Measurements from ENCODE around the gene NTNG1.
A peak's percentile ranks its signal among the peaks of the same experiment; 100 is the strongest.

NTNG1 gene

DNA sequence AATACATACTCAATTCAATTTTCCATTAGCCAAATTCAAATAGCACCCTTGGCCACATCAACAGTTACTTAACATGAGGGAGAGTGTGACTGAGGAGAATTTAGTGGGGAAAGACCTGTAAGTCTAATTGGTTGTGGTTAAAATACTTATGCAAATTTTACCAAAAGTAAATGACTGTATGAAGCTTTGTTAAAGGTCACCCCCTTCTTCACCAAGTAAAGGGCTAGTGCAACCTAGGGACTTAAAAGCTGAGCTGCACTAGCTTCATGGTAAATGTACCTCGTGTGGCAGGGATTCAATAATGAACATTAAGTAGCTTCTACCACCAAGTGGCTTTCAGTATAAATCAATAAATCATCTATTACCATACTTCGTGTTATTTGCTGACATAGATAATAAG lies 372.0 kb downstream of the NTNG1 start:
- no peak overlapping the region for H3K4me3 ChIP-seq (ENCODE audit: low read length)
- no peak for DNase-seq (ENCODE audit: low read depth, low spot score)

DNA sequence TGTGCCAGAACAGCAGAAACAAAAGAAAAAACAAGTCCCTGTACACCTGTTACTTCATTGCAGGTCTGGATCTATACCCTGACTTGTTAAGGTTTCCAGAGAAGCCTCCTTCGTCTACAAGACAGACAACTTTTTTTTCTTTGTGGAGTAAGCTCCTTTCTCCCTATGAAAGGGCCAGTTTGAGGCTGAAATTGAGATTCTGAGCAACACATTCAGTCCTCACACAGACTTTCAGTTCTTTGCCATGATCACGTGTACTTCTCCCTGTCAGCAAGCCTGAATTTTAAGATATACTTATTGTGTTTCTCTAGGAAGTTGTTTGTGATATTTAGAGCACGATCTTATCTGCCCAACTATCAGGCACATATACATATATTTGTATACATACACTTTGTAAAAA lies 374.0 kb downstream of the NTNG1 start:
- H3K4me3 ChIP-seq (ENCODE audit: low read length) = no peak overlapping the region
- DNase-seq (ENCODE audit: low read depth, low spot score) = no peak

DNA sequence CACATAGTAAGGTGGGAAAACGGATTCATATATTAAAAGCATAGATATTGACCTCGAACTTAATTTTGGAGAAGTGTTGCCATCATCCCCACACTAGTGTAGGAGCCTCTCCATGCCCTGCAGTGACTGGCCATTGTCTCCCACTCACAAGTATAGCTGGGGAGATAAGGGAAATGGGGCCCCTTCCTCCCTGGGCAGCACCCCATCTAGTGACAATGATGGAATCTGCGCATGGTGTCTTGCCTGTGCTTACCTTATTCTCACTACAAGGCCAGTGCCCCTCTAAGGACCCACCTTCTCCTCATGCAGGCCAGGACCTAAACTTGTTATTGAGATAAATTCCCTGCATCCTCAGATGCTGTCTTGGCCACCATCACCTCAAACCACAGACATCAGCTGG lies 374.9 kb downstream of the NTNG1 start:
- DNase-seq (ENCODE audit: low read depth, low spot score) = no peak
- no peak overlapping the region for H3K4me3 ChIP-seq (ENCODE audit: low read length)

GRCh38 chr1:107523061-107523460 lies 382.2 kb downstream of the NTNG1 start:
- H3K4me3 ChIP-seq (ENCODE audit: low read length) = no peak overlapping the region
- DNase-seq (ENCODE audit: low read depth, low spot score) = no peak

- no peak for DNase-seq (ENCODE audit: low read depth, low spot score)
Observed at GRCh38 chr1:107523736-107524135, 382.9 kb downstream of the NTNG1 start.

DNA sequence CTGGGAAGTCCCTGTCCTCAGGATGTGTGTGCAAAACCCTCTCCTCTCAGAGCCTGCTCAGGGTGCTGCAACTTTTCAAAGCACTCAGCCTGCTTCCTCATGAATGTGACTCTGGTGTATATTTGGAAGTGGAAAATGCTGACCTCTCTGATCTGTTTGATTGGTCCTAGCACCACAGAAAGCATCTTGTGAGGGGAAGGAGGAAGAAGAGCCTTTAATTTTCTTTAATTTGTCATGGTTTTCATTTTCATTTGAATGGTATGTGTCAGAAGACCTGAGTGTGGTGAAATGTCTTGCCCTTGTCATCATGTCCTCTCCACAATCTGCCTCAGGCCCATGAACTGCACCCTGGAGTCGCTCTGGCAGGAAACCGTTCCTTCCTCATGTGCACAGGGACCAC lies 383.5 kb downstream of the NTNG1 start:
- no peak for DNase-seq (ENCODE audit: low read depth, low spot score)
- H3K4me3 ChIP-seq (ENCODE audit: low read length) = no peak overlapping the region

More at GRCh38 chr1:107523736-107524135, 382.9 kb downstream of the NTNG1 start:
- no peak overlapping the region for H3K4me3 ChIP-seq (ENCODE audit: low read length)

GRCh38 chr1:107525145-107525544 lies 384.3 kb downstream of the NTNG1 start:
- peak; percentile 31 for DNase-seq (ENCODE audit: low read depth, low spot score)
- H3K4me3 ChIP-seq (ENCODE audit: low read length) = no peak overlapping the region

DNA sequence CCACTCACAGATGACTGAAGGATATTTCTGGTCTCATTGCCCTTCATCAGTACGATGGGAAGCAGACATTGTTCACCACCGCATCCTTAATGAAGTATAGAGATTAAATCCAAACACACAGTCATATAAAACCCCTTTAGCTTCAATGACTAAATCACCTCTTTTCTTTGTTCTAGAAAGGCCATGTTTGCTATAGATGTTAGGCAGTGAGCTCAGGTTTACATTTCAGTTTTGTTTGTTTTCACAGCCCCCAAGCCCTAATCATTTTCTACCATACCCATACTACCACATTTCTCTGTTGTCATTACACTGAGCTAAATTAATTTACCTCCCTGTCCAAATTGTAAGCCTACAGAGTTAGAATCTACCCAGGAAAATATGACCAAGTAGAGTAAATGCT lies 385.1 kb downstream of the NTNG1 start:
- DNase-seq (ENCODE audit: low read depth, low spot score) = no peak

GRCh38 chr1:107526524-107527198 lies 385.8 kb downstream of the NTNG1 start:
- no peak overlapping the region for H3K4me3 ChIP-seq (ENCODE audit: low read length)

More for the DNA sequence above, 385.1 kb downstream of the NTNG1 start:
- H3K4me3 ChIP-seq (ENCODE audit: low read length) = no peak overlapping the region

GRCh38 chr1:107529511-107530149 lies 388.8 kb downstream of the NTNG1 start:
- no peak overlapping the region for H3K4me3 ChIP-seq (ENCODE audit: low read length)
- peak; percentile 54 for DNase-seq (ENCODE audit: low read depth, low spot score)

More at GRCh38 chr1:107526524-107527198, 385.8 kb downstream of the NTNG1 start:
- no peak for DNase-seq (ENCODE audit: low read depth, low spot score)

DNA sequence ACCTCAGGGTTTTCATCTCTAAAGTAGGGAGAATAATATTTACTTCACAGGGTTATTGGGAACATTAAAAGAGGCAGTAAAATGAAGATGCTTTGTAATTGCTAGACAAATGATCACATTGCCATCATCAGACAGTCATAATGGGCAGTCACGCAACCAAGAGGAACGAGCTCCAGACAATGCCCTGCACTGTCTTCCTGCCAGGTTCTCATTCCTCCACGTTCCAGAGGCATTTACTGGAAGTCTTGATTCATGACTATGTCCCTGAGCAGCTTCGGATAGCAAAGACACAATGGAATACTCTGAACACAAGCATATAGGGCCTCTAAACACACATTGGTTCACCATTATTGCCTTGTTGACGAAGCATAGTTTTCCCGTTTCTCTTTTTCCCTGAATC lies 389.7 kb downstream of the NTNG1 start:
- no peak for DNase-seq (ENCODE audit: low read depth, low spot score)
- no peak overlapping the region for H3K4me3 ChIP-seq (ENCODE audit: low read length)

GRCh38 chr1:107531065-107531908 lies 390.4 kb downstream of the NTNG1 start:
- no peak for DNase-seq (ENCODE audit: low read depth, low spot score)
- H3K4me3 ChIP-seq (ENCODE audit: low read length) = no peak overlapping the region

- no peak for DNase-seq (ENCODE audit: low read depth, low spot score)
Observed at GRCh38 chr1:107532318-107532717, 391.5 kb downstream of the NTNG1 start.

More at GRCh38 chr1:107532318-107532717, 391.5 kb downstream of the NTNG1 start:
- no peak overlapping the region for H3K4me3 ChIP-seq (ENCODE audit: low read length)
